ENCODE data around the gene TRPT1.

The TRPT1 gene

DNA sequence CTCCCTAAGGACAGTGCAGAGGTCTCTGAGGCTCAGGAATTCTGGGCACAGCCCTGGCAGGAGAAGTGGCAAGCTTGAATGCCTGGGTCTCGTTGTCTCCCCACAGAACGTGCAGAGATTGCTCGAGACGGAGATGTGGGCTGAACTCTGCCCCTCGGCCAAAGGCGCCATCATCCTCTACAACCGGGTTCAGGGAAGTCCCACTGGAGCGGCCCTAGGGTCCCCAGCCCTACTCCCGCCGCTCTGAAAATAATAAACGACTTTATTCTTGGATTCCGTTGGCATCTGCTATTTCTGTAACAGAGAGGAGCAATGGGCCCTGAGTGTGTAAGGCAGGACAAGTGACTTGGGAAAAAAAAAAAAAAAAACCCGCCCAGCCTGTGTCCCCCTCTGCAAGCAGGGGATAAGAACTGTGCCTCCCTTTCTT is 3.8 kb upstream of the TRPT1 start:
- no peak for DNase-seq (ENCODE audit: low spot score)

GRCh38 chr11:64229090-64229743 is 3.2 kb upstream of the TRPT1 start:
- DNase-seq (ENCODE audit: low spot score), result no peak

- no peak for DNase-seq (ENCODE audit: low spot score)
These were observed 1.5 kb upstream of the TRPT1 start for GRCh38 chr11:64227405-64227956.

GRCh38 chr11:64226507-64227051 is 593 bp upstream of the TRPT1 start:
- no peak for DNase-seq (ENCODE audit: low spot score)

- no peak for DNase-seq (ENCODE audit: low spot score)
These were observed 937 bp downstream of the TRPT1 start for GRCh38 chr11:64224891-64225607.

- DNase-seq (ENCODE audit: low spot score), result no peak
These were observed 1.7 kb downstream of the TRPT1 start for GRCh38 chr11:64224151-64224890.

- DNase-seq (ENCODE audit: low spot score), result no peak
These were observed 2.9 kb downstream of the TRPT1 start for GRCh38 chr11:64223001-64223651.

- no peak for DNase-seq (ENCODE audit: low spot score)
These were observed 3.4 kb downstream of the TRPT1 start for GRCh38 chr11:64222651-64223000.

GRCh38 chr11:64220798-64221197 is 5.2 kb downstream of the TRPT1 start:
- DNase-seq (ENCODE audit: low spot score), result no peak

GRCh38 chr11:64220271-64220670 is 5.7 kb downstream of the TRPT1 start:
- no peak for DNase-seq (ENCODE audit: low spot score)

DNA sequence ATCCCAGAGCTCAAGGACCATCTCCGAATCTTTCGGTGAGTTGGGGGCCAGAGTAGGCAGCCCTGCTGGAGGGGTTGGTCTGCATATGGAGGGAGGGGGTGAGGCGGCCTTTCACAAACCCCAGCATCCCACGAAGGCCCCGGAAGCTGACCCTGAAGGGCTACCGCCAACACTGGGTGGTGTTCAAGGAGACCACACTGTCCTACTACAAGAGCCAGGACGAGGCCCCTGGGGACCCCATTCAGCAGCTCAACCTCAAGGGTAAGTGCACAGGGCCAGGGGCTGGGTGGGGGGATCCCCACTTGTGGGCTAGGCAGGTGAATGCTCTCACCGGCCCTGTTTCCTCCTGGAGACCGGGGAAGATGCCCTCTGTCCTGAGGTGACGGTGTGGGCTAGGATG is 6.2 kb downstream of the TRPT1 start:
- DNase-seq (ENCODE audit: low spot score), result no peak

DNA sequence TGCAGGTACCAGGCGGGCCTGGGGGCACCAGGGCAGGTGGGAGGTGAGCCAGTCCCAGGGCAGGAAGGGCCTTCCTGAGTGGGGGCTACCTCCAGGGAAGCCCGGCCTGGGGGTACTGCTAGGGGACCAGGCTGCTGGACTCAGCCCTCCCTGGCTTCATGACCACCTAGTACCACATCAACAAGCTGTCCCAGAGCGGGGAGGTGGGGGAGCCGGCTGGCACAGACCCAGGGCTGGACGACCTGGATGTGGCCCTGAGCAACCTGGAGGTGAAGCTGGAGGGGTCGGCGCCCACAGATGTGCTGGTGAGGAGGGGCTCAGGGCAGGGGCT is 6.7 kb downstream of the TRPT1 start:
- no peak for DNase-seq (ENCODE audit: low spot score)

DNA sequence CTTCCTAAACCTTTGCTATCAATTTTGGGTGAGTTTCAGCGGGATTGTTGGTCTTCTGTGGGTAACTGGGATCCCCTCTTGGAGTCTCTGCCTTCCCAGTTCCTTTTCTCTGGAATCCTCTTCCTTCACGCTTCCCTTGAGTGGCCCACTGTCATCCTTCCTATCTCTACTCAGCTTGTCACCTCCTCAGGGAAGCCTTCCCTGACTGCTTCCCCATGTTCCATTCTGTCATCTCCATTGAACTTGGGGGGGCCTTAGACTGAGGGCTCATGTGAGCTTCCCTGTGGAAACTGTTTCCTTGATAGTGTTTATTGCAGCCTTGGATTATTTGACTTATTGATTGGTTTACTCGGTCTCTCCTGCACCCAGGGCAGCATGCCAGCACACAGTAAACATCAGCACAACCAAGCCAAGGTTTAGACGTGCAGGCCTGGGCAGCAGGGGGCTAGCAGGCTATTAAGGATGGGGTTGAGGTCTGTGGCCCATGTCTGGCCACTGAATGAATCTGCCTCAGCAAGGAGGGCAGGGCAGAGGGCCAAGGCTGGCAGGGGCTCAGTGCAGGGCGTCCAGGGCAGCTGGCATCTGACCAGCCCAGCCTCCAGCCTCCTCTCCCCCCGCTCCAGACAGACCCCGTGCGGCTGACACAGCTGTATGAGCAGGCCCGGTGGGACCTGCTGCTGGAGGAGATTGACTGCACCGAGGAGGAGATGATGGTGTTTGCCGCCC is 7.2 kb downstream of the TRPT1 start:
- DNase-seq (ENCODE audit: low spot score), result no peak

- no peak for DNase-seq (ENCODE audit: low spot score)
These were observed 9.1 kb downstream of the TRPT1 start for GRCh38 chr11:64216879-64217278.

- DNase-seq (ENCODE audit: low spot score), result no peak
These were observed 14.7 kb downstream of the TRPT1 start for GRCh38 chr11:64211181-64211872.

DNA sequence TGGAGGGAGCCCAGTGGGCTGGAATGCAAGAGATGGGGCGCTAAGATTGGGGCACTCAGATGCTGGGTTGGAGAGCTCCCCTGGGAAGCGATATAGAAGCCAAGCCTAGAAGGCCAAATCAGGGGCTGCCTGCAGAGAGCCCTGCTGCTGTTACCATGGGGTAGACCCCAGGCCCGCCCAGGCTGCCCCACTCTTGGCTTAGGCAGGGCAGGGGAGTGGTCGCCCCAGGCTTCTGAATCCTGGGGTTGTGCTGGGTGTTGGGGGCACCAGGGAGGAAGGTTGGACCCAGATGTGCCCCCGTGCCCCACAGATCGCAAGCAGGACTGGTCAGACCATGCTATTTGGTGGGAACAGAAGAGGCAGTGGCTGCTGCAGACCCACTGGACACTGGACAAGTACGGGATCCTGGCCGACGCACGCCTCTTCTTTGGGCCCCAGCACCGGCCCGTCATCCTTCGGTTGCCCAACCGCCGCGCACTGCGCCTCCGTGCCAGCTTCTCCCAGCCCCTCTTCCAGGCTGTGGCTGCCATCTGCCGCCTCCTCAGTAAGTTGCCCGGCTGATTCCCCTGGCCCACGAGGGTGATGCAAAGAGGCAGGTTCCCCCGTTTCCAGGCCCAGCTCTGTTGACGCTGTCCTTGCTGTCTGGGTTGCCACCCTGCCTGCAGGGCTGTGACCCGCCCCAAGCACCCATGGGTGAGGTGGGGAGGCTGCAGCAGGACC is 15.5 kb downstream of the TRPT1 start:
- no peak for DNase-seq (ENCODE audit: low spot score)

DNA sequence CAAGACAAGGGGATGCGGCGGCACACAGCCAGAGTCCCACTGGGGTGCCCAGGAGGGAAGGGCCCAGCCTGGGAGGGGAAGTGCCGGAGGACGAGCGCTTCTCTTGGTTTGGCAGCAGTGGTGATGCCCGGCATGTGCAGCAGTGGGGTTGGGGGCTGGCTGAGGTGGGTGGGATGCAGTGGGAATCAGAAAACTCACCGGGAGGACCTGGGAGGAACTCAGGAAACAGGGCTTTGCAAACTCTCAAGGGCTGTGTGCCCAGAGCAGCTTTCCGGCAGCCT is 16.5 kb downstream of the TRPT1 start:
- no peak for DNase-seq (ENCODE audit: low spot score)

GRCh38 chr11:64208796-64209562 is 17.0 kb downstream of the TRPT1 start:
- no peak for DNase-seq (ENCODE audit: low spot score)

DNA sequence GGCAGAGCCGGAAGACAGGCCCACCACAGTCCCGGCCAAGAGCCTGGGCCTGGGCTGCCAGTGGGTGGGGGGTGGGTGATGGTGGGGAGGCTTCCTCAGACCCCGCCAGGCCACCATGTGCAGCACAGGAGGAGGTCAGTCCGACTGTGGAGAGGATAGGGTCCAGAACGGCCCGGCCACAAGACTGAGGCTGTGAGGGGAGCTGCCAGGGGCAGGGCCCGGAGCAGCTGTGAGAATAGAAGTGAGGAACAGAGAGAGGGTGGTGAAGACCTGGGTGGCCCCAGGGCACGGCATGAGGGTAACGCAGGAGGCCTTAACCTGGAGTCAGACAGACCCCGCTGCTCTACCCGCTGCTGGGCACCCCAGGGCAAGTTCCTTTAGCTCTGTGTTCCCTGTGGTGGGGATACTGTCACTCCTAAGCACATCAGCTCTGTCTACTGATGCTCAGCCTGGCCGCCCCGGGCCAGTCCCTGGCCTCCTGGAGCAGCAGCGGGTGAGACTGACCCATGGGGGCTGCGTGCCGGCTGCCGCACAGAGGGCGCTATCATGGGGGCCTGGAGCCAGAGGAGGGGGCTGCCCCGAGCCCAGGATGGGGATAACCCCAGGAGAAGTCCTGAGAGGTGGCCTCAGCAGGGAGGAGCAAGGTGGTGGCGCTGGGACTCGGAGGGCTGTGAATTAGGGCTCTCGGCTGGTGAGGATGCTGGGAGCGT is 17.7 kb downstream of the TRPT1 start:
- DNase-seq (ENCODE audit: low spot score), result no peak

Measured in left forelimb (tissue), 1 donor.